Activated T-helper 1 cell treated with Interleukin-2 at 50 U/mL for 16 hours (primary cell): Measurements from ENCODE around the gene PEAK3.

Source experiments
- DNase-seq: peaks from one replicate; pipeline ENCODE4 v3.0.0-alpha.2; 2020; ENCODE audit warnings: low read depth

Gene PEAK3, protein sequence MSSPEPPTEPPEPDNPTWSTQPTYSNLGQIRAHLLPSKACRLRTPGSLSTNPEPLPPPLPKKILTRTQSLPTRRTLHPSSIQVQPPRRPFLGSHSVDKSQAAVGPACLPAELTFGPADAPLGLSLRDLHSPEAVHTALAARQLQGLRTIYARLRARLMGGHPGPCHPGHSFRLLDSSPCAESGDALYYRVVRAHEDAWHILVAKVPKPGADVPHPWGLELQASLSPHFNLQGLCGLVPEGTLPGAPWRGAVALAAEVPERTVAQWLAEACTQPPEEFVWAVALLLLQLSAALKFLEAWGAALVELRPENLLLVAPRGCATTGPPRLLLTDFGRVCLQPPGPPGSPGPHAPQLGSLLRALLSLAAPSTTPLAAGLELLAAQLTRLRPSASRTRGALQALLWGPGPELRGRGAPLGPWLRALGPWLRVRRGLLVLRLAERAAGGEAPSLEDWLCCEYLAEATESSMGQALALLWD

DNA sequence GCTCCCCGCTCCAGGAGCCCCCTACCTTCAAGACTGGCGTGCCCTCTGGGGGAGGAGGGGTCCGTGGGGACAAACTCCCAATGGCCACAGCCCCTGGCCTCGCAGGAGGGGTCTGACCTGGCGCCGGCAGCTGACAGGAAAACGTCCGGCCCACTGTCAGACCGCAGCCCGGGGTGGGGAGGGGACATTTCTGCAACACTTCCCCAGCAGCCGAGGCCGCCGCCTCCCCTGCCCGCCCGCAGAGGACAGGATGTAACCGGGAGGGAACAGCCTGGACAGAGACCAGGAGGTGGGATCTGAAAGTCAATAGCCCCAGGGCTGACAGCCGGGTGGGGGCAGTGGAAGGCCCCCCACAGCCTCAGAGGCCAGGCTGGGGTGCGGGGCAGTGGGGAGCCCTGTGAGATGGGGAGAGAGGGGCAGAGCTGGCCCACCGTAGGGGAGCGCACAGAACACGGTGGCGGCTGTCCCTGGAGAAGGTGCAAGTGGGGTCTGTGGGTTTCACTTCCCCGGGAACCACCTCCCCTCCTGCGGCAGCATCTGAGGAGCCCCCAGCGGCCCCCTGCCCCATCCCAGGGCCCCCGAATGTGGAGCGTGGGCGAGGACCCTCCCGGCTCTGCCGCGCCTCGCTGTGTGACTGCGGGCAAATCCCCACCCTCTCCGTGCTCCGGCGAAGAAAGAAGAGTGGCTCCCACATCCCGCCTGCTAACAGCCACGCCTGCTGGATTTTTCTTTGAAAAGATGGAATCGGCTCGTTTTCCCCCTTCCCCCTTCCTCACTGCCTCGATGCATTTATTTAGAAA is at the start of gene PEAK3:
Gene PEAK3 (minus strand): TSS at position 114 of the 800 bp plus-strand sequence. CDS start 1,244 bp downstream, outside the sequence.
- no peak for DNase-seq

- no peak for DNase-seq
Measured at GRCh38 chr19:2330632-2331284, 48.8 kb upstream of the PEAK3 start.

- DNase-seq = no peak
Measured at GRCh38 chr19:2330255-2330631, 48.3 kb upstream of the PEAK3 start.

- no peak for DNase-seq
Measured at GRCh38 chr19:2329501-2329916, 47.5 kb upstream of the PEAK3 start.

DNA sequence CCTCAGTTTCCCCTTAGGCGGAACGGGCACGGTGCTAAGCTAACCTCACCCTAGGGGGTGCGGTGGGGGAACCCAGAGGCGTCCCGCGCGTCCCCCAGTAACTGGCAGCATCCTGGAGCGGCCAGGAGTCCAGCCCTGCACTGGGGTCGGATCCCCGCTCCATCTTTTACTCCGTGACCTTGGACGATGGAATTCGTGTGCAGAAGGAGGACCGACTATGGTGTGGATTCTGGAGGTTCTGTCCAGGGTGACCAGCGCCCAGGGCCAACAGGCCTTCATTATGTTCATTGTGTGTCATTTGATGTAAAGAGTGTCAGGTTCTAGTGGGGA is 47.1 kb upstream of the PEAK3 start:
- DNase-seq = no peak

GRCh38 chr19:2328401-2329148 is 46.6 kb upstream of the PEAK3 start, which contains the start of the genes LSM7 and SPPL2B:
Gene LSM7 (minus strand): TSS chr19:2328586. CDS start chr19:2328566, 20 bp downstream.
Gene SPPL2B (plus strand): TSS chr19:2328684. CDS start chr19:2328710, 26 bp downstream.
- peak; percentile 92 for DNase-seq

- no peak for DNase-seq
Measured at GRCh38 chr19:2327773-2328400, 45.9 kb upstream of the PEAK3 start.

DNA sequence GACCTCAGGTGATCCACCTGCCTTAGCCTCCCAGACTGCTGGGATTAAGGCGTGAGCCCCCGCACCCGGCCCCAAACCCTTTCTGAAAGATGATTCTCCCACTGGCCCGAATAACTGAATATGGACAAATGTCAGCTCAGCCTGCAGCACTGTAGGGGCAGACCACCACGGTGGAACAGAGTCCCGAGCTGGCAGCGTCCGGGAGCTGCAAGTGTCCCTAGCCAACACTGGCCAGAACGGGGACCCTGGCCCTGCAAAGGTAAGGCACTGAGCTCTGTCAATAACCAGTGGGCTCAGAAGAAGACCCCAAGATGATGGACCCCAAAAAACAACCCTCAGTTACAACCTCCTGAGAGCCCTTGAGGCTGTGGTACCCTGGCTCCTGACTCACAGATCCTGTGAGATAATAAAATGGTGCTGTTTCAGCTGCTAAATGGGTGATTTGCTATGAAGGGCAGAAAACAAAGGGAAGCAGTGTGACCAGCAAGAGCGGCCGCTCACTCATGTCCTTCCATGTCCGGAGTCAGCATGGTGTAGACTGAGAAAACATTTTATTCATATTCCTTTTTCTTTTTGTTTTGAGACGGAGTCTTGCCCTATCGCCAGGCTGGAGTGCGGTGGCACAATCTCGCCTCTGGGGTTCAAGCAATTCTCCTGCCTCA is 44.9 kb upstream of the PEAK3 start:
- no peak for DNase-seq

GRCh38 chr19:2325281-2326046 is 43.5 kb upstream of the PEAK3 start:
- no peak for DNase-seq

DNA sequence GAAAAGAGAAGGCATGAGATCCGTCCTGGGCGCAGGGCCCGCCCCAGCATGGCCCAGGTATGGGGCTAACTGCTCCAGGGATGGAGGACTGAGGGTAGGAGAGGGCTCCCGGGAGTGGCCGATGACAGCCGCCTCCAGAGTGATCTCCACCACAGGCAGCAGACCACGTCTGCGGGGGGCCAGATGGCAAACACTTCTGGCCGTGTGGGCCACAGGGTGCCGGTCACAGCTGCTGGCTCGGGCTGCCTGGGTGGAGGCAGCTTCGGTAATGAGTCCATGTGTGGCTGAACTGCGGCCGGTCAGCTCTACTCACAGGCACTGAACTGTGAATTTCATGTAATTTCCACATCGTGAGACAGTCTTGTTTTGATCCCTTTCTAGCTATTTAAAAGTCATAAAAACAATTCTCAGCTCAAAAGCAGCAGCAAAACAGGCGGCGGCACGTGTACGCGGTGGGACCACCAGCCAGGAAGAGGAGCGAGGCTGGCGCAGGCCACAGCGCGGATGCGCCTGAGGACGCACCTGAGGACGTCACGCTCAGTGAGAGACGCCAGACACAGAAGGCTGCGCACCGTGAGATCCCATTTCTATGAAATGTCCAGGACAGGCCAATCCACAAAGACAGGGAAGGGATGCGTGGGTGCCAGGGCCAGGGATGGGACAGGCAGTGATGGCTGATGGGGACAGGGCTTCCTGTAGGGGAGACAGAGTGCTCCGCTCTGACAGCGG is 42.4 kb upstream of the PEAK3 start:
- DNase-seq = no peak

DNA sequence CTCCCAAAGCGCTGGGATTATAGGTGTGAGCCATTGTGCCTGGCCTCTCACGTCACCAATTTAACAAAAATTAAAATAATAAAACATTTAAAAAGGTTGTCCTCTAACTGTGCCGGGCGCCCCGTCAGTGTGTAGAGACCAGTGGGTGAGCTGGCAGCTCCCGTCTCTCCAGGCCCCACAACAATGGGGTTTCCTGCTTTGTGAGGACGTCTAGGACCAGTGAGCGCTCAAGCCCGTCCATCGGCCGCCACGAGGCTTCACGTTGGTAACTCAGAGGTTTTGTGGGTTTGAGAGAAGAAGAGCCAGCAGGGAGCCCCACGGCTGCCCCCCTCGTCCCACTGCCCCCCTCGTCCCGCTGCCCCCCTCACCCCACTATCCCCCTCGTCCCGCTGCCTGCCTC is 41.7 kb upstream of the PEAK3 start:
- no peak for DNase-seq

DNA sequence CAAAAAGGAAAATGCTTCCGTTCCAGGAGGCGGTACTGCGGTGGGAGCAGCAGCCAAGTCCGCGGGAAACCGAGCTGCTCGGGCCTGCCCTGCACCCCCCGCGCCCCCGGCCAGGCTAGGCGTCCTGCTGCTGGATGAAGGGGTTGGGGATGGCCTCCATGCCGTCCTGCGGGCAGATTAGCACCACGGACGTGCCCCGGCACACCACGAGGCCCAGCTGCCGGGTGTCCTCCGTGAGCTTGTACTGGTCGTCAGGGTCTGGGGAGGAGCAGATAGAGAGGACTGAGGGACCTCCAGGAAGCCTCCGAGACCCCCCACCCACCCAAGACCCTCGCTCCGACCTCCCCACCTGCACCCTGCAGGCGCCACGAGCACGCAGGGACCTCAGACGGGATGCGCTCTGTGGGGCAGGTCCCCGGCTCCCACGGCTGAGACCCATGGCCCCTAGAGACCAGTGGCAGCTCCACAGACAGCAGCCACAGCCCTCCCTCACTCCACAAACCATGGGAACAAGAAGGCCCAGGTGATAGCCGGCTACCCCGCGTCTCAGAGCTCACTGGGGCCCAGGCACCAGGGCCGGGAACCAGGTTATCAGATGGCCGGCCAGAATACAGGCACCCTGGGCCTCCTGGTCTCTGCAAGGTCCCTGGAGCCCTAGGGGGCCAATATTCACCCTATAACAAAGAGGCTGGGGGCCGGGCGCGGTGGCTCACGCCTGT is 39.7 kb upstream of the PEAK3 start:
- DNase-seq = no peak

DNA sequence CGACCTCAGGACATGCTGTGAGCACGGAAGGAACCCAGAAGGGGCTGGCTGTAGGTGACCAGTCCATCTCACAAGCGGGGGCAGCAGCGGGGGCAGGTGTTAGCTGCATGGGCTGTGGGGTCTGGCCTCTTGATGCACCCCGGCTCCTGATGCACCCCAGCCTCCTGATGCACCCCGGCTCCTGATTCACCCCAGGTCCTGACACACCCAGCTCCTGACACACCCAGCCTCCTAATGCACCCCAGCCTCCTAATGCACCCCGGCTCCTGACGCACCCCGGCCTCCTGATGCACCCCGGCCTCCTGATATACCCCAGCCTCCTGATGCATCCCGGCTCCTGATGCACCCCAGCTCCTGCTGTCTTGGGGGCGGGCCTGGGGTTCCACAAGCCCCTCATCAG is 39.0 kb upstream of the PEAK3 start:
- DNase-seq = no peak

DNA sequence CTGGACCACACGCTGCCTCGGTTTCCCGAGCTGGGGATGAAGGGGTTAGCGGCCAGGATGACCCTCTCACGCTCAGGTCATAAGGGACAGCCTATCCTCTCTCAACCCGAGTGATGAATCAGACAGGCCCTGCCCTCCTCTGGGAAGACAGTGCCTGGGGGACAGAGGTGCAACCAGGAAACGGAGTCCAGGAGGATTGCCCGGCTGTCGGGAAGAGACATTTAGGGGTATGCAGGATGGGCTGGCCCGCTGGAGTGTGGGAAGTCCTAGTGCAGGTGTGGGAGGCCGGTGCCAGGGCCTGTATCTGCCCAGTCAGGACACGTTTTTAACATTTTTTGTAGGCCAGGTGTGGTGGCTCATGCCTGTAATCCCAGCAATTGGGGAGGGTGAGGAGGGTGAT is 38.1 kb upstream of the PEAK3 start:
- no peak for DNase-seq

DNA sequence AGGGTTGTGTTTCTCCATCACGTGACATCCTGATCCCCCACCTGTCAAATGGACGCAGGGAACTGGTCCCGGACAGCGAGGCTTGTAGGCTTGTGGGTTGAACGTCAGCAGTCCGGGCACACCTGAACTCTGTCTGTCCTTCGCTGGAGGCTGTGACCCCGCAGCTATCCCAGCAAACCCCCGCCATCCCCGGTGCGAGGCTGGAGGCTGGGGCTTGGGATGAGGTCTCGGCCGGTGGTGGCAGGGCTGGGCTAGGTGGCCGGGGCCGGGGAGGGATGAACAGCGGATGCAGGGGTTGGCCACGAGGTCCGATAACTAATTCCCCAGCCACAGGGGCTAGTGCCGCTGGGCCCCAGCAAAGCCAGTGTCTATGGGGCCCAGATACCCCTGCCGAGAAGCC is 37.6 kb upstream of the PEAK3 start:
- no peak for DNase-seq

- DNase-seq = no peak
Measured at GRCh38 chr19:2318923-2319322, 36.9 kb upstream of the PEAK3 start.

DNA sequence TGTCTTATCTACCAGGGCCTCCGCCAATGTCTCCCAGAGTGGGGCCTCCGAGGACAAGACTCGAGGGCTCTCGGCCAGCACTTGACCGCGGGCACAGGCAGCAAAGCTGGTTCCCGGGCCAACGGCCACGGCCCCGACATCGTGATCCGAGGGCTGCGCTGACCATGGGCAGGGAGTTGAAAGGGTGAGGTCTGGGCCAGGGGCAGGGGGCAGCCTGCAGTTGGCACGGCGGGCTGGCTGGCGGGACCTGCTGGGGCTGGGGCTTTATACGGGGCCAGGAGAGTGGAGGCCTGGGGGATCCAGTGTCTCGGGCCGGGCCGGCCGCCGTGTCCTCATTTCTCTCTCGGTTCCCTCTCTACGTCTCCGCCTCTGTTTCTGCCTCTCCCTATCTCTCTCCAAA is 35.8 kb upstream of the PEAK3 start:
- DNase-seq = no peak

GRCh38 chr19:2317300-2317699 is 35.3 kb upstream of the PEAK3 start:
- no peak for DNase-seq
